VCaP (cell line): ENCODE data around the gene RGS10.

Source experiments
- H3K27ac ChIP-seq: fragments of 450-650 bp; 2 replicates; pipeline ENCODE4 v1.5.1; 2017
- CTCF ChIP-seq: fragments of 450-650 bp; conservative IDR thresholded peaks from 2 replicates; pipeline ENCODE4 v1.5.1; 2017; ENCODE audit warnings: mild to moderate bottlenecking, moderate library complexity

RGS10 gene

GRCh38 chr10:119481781-119482426 is 60.6 kb downstream of the RGS10 start:
- TF ChIP-seq CTCF, result no peak
- H3K27ac ChIP-seq, result no peak overlapping the region

DNA sequence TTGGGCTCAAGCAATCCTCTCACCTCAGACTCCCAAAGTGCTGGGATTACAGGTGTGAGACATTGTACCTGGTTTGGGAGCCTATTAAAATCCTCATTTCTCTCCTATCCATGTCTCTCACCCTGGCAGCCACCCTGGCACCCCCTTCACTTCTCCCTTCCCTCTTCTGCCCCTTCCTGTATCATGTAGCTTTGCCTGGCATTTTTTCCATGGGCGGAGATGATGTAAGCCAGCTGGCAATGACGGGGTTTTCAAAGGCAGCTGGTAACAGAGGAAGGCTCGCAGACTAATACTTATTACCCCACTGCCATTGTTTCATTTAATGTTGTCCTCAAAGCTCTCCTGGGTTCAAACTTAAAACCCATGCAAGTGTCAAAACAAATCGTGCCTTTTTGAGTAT is 61.9 kb downstream of the RGS10 start:
- TF ChIP-seq CTCF, result no peak
- no peak overlapping the region for H3K27ac ChIP-seq

DNA sequence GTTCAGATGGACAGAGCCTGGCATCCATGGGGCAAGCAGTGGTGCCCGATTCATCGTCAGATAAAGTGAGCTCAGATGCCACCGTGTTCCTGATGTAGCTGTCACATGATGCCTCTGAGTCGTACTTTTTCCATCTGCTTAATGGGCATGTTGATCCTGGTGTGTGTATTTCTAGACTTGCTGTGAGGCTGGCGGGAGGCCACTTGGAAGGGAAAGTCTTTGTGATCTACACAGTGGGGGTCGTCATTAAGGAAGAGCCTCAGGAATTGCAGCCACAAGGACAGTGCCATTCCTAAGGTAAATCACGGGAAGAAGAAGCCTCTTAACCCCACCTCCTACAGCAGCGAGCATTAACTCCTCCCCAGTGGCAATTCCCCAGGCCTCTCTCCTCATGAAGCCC is 63.0 kb downstream of the RGS10 start:
- no peak overlapping the region for H3K27ac ChIP-seq
- TF ChIP-seq CTCF, result no peak

GRCh38 chr10:119478811-119479341 is 63.6 kb downstream of the RGS10 start:
- H3K27ac ChIP-seq, result no peak overlapping the region
- TF ChIP-seq CTCF, result no peak

DNA sequence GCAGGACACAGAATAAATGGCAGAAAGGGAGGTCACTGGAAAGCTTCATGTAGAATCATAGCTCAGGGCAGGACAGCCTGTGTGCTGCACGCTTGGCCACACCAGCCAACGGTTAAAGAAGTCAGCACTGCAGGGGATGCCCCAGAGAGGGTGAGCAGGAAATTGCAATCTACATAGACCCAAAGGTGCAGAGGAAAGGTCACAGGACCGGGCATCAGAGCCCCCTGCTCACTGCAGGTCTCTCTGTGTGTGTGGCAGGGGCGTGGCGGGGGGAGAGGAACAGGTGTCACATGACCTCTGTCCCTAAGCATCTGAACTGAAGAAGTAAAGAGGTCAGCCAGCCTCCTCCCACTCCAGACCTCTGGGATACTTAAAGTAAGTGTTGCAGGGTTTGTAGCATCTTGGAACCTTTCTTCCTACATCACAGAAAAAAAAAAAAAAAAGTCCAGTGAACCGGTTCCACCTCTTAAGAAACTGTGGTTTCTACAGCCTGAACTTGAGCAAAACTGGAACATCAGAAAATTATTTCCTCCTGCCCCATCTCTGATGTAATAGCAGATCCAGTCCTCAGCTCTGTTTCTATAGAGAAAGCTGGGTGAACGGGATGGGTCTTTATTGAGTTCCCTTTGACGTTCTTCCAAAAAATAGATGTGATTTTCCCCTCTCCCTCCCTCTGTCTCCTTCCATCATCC is 64.3 kb downstream of the RGS10 start:
- no peak for TF ChIP-seq CTCF
- no peak overlapping the region for H3K27ac ChIP-seq

GRCh38 chr10:119477444-119477843 is 65.1 kb downstream of the RGS10 start:
- no peak overlapping the region for H3K27ac ChIP-seq
- TF ChIP-seq CTCF, result no peak

GRCh38 chr10:119474606-119475005 is 67.9 kb downstream of the RGS10 start:
- no peak for TF ChIP-seq CTCF
- H3K27ac ChIP-seq, result no peak overlapping the region
